ENCODE results near the gene ASB12.

GRCh38 chrX:64265265-64265664, 34.9 kb upstream of the ASB12 start:
- TF ChIP-seq CTCF (IDR thresholded peaks at IDR 0.05) (no peak), POLR2A (IDR thresholded peaks at IDR 0.05) (no peak)

All from adrenal gland (tissue), 5 donors.